ENCODE data around the gene NRL. TPM values are rescaled to one million over a fixed set of nuclear protein-coding genes. Genes with fewer than 3 reads are reported as not detected.
A peak's percentile ranks its signal among the peaks of the same experiment; 100 is the strongest.

NRL gene
- total RNA-seq, 1 experiment from 2014 or later = 2.5 TPM

DNA sequence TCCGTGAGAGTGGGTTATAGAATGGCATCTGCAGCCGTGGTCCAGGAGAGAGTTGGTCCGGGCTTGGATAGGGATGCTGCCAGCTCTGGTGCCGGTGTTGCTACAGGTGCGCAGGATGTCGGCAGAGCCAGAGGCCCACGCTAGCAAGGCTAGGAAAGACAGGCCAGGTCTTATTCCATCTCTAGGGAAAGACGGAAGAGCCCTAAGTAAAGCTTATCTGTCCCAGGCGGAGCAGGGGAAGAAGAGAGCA, 20.8 kb upstream of the NRL start:
- no peak overlapping the region for H3T11ph ChIP-seq (ENCODE audit: low read length)
- peaks cover 28 to 33% of the 10 kb centered on the region in 2 experiments for H3K4me1 Mint-ChIP-seq
- H3K4me3 Mint-ChIP-seq = peak overlapping the region; percentile 73 to 89
- peaks cover 2% of the 10 kb centered on the region for H3K79me1 ChIP-seq (ENCODE audit: insufficient read depth, low read depth, low read length, poor library complexity, severe bottlenecking)
- H3K79me2 ChIP-seq (ENCODE audit: insufficient read depth, low read length) = peaks cover 3% of the 10 kb centered on the region; the same call in 1 of the 2 replicates
- peak overlapping the region; percentile 64 for H3K4me2 ChIP-seq (ENCODE audit: insufficient read depth, insufficient read length, low read length)
- no peak overlapping the region for H3K9ac ChIP-seq (ENCODE audit: extremely low read depth, insufficient read length, low read length)
- 0 out of 2 replicates have a peak overlapping the region, but pooled peaks have one; percentile 59 for H3K14ac ChIP-seq (ENCODE audit: insufficient read depth, low read length)
- H2AFZ ChIP-seq (ENCODE audit: low read length) = no peak overlapping the region
- H3K4ac ChIP-seq (ENCODE audit: low read depth, low read length) = no peak overlapping the region
- H3K9me3 ChIP-seq (ENCODE audit: control insufficient read depth, low read depth, low read length) = no peaks in the 10 kb centered on the region
- H3K4me1 ChIP-seq (ENCODE audit: insufficient read depth, low read length) = no peaks in the 10 kb centered on the region
- H3K56ac ChIP-seq (ENCODE audit: insufficient read length, low read depth, low read length) = no peak overlapping the region
- no peak overlapping the region for H3K23ac ChIP-seq (ENCODE audit: insufficient read length, low read depth, low read length)
- peaks cover 22 to 33% (median 27%) of the 10 kb centered on the region in 3 experiments for H3K36me3 Mint-ChIP-seq (ENCODE audit: insufficient read depth in 1 of 3, low read depth in 3 of 3)
- no peak overlapping the region for H2BK120ac ChIP-seq (ENCODE audit: low read depth, low read length, poor library complexity, severe bottlenecking)
- no CpG with 5 or more reads among the region's 9 CpGs for WGBS (ENCODE audit: extremely low coverage, insufficient read length, low lambda C conversion rate)
- H4K5ac ChIP-seq (ENCODE audit: insufficient read length, low read depth, low read length) = no peak overlapping the region
- H3K9me3 Mint-ChIP-seq = 0 out of 5 replicates have a peak, but pooled peaks cover 0 to 2% of the 10 kb centered on the region in 2 experiments
- no peak overlapping the region for H3K18ac ChIP-seq (ENCODE audit: insufficient read length, low read depth, low read length)
- H3K27ac Mint-ChIP-seq = peak overlapping the region; percentile 55 to 93 (median 82); a peak in 4 of 7 replicates
- H3K27me3 Mint-ChIP-seq (ENCODE audit: low read depth) = no peaks in the 10 kb centered on the region
- H2BK15ac ChIP-seq (ENCODE audit: low read depth, low read length) = no peak overlapping the region
- no peak overlapping the region for H2BK20ac ChIP-seq (ENCODE audit: low read depth, low read length, poor library complexity, severe bottlenecking)
- H3K27ac ChIP-seq (ENCODE audit: insufficient read length, low read depth, low read length) = no peak overlapping the region
- no peaks in the 10 kb centered on the region for H3K27me3 ChIP-seq (ENCODE audit: insufficient read depth, low read length)
- H2BK12ac ChIP-seq (ENCODE audit: insufficient read length, low read depth, low read length) = no peak overlapping the region
- H4K20me1 ChIP-seq (ENCODE audit: control insufficient read depth, insufficient read depth, insufficient read length) = no peaks in the 10 kb centered on the region
- TF ChIP-seq, protein P1, sequence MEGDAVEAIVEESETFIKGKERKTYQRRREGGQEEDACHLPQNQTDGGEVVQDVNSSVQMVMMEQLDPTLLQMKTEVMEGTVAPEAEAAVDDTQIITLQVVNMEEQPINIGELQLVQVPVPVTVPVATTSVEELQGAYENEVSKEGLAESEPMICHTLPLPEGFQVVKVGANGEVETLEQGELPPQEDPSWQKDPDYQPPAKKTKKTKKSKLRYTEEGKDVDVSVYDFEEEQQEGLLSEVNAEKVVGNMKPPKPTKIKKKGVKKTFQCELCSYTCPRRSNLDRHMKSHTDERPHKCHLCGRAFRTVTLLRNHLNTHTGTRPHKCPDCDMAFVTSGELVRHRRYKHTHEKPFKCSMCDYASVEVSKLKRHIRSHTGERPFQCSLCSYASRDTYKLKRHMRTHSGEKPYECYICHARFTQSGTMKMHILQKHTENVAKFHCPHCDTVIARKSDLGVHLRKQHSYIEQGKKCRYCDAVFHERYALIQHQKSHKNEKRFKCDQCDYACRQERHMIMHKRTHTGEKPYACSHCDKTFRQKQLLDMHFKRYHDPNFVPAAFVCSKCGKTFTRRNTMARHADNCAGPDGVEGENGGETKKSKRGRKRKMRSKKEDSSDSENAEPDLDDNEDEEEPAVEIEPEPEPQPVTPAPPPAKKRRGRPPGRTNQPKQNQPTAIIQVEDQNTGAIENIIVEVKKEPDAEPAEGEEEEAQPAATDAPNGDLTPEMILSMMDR (conservative IDR thresholded peaks at IDR 0.05) = no peak
- DNase-seq = no peak
- no peak overlapping the region for H4K8ac ChIP-seq (replicated peaks; ENCODE audit: insufficient read length, low read depth, low read length)
- H2BK5ac ChIP-seq (ENCODE audit: insufficient read length, low read length) = no peak overlapping the region
- peaks cover 10% of the 10 kb centered on the region for H3K23me2 ChIP-seq (ENCODE audit: insufficient read length, low read depth, low read length, poor library complexity, severe bottlenecking)
- no peak overlapping the region for H4K91ac ChIP-seq (ENCODE audit: insufficient read length, low read depth, low read length)
- no peak overlapping the region for H2AK5ac ChIP-seq (ENCODE audit: insufficient read length, low read length)

All from H9 (cell line).